PC-3 (cell line): ENCODE measurements around the gene CHAC1.

Experiments
- EZH2 ChIP-seq: fragments of 300-600 bp; sonication (generic); IDR thresholded peaks from one replicate; pipeline ENCODE4 v1.6.1; 2017; ENCODE audit warnings: antibody characterized with exemption, mild to moderate bottlenecking, low read length; ENCODE audit not compliant: unreplicated experiment
- EZH2phosphoT487 ChIP-seq: fragments of 300-600 bp; sonication (generic); IDR thresholded peaks from 2 replicates; pipeline ENCODE4 v1.6.1; 2018; ENCODE audit warnings: mild to moderate bottlenecking, antibody characterized with exemption, low read length, borderline replicate concordance
- TF ChIP-seq, protein P1 (sequence below): fragments of 300-600 bp; sonication (generic); conservative IDR thresholded peaks from 2 replicates; pipeline ENCODE4 v1.5.1; 2017; ENCODE audit warnings: antibody characterized with exemption, low read depth, mild to moderate bottlenecking, low read length

DNA sequence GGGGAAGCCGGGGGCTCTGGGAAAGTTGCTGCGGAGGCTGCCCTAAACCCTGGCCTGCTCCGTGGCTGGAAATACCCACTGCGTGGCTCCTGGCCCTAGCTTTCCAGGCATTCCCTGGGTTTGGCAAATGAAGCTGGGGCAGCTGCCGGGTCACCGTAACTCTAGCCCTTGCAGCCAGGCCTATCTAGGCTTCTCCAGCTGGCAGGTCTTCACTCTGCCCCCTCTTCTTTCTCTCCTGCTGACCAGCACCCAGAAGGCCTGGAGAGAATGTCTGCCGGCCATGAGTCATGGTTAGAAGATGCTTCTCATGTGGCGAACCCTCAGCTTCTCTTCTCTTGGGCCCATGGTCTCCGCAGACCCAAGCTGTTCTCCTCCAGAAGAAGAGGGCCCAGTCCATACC is 29.7 kb upstream of the CHAC1 start:
- TF ChIP-seq, protein P1, sequence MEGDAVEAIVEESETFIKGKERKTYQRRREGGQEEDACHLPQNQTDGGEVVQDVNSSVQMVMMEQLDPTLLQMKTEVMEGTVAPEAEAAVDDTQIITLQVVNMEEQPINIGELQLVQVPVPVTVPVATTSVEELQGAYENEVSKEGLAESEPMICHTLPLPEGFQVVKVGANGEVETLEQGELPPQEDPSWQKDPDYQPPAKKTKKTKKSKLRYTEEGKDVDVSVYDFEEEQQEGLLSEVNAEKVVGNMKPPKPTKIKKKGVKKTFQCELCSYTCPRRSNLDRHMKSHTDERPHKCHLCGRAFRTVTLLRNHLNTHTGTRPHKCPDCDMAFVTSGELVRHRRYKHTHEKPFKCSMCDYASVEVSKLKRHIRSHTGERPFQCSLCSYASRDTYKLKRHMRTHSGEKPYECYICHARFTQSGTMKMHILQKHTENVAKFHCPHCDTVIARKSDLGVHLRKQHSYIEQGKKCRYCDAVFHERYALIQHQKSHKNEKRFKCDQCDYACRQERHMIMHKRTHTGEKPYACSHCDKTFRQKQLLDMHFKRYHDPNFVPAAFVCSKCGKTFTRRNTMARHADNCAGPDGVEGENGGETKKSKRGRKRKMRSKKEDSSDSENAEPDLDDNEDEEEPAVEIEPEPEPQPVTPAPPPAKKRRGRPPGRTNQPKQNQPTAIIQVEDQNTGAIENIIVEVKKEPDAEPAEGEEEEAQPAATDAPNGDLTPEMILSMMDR = no peak
- TF ChIP-seq EZH2 (no peak), EZH2phosphoT487 (no peak)
